Measurements from ENCODE around the gene CEACAM4.

DNA sequence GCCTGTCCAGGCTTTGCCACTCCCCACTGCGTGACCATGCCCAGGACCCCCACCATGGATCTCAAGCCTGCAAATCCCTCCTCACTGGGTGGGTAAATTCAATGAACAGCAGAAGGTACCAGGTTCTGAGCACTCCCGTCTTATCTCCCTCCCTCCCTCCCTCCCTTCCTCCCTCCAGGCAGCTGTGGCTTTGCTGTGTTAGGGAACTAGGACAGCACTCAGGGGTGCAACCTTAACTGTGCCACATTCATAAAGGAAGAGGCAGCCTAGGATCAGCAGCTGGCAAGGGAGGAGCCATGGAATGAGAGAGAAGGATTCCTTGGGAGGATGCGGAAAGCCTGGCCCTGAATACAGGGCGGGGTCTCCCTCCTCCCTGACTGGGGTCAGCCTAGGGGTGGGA lies 5.6 kb downstream of the CEACAM4 start:
- no peak for TF ChIP-seq CTCF (IDR thresholded peaks at IDR 0.05 in 2 of 3, conservative IDR thresholded peaks at IDR 0.05 in 1 of 3; ENCODE audit: borderline replicate concordance in 1 of 3, insufficient read depth in 1 of 3, low read depth in 2 of 3, low read length in 2 of 3)
- TF ChIP-seq JUND (IDR thresholded peaks at IDR 0.05): no peak
- TF ChIP-seq POLR2AphosphoS5 (IDR thresholded peaks at IDR 0.05; ENCODE audit: low read depth, low read length): no peak
- TF ChIP-seq ZNF274 (IDR thresholded peaks at IDR 0.05; ENCODE audit: low read depth, low read length): no peak
- TF ChIP-seq EZH2 (IDR thresholded peaks at IDR 0.05): no peak
- TF ChIP-seq YY1 (IDR thresholded peaks at IDR 0.05; ENCODE audit: extremely low read depth, insufficient replicate concordance, low read depth, low read length): no peak

All from HCT116 (cell line).